Keratinocyte (primary cell): ENCODE measurements around the gene HCAR2. TPM values are rescaled to one million over a fixed set of nuclear protein-coding genes. Genes with fewer than 3 reads are reported as not detected.

Experiments
- DNase-seq: peaks from one replicate; pipeline ENCODE4 v3.0.0-alpha.2; 2011; ENCODE audit warnings: low read depth, missing footprints, low spot score
- FAIRE-seq: peaks from 2 replicates; lab custom pipeline; 2011; peaks lifted over from hg19 to GRCh38; lab: Jason Lieb, UNC
- H2AFZ ChIP-seq: 2 replicates; pipeline ENCODE4 v1.6.0; 2012; ENCODE audit warnings: low read length, control low read depth, inconsistent platforms; ENCODE audit not compliant: control insufficient read depth
- H3K27ac ChIP-seq: 2 replicates; pipeline ENCODE4 v1.5.1; 2011; ENCODE audit warnings: low read length; ENCODE audit not compliant: control insufficient read depth, insufficient read depth
- H3K27me3 ChIP-seq: 3 replicates; pipeline ENCODE4 v1.6.0; 2011; ENCODE audit warnings: low read length; ENCODE audit not compliant: control insufficient read depth, insufficient read depth; ENCODE audit errors: extremely low read depth
- H3K36me3 ChIP-seq, 2 experiments: 2 replicates in 1 of 2; 3 replicates in 1 of 2; pipeline ENCODE4 v1.5.1; 2011; ENCODE audit warnings: low read length in 2 of 2, mild to moderate bottlenecking in 1 of 2; ENCODE audit not compliant: control insufficient read depth in 2 of 2, insufficient read depth in 2 of 2; ENCODE audit errors: extremely low read depth in 1 of 2
- H3K4me1 ChIP-seq: 3 replicates; pipeline ENCODE4 v1.5.1; 2011; ENCODE audit warnings: low read length; ENCODE audit not compliant: control insufficient read depth, insufficient read depth; ENCODE audit errors: extremely low read depth
- H3K4me2 ChIP-seq: 3 replicates; pipeline ENCODE4 v1.6.0; 2011; ENCODE audit warnings: low read depth, low read length; ENCODE audit not compliant: control insufficient read depth, insufficient read depth; ENCODE audit errors: extremely low read depth
- H3K4me3 ChIP-seq, 3 experiments: fragments of 200-600 bp in 1 of 3; sonication (generic) in 1 of 3; 2 replicates in 2 of 3; 3 replicates in 1 of 3; pipeline ENCODE4 v1.5.1; 2011 to 2016; ENCODE audit warnings: low read length in 3 of 3, mild to moderate bottlenecking in 3 of 3, control low read depth in 2 of 3, inconsistent platforms in 1 of 3, low read depth in 1 of 3, mixed read lengths in 1 of 3, mixed run types in 1 of 3, moderate library complexity in 1 of 3; ENCODE audit not compliant: control insufficient read depth in 2 of 3, insufficient read depth in 2 of 3; ENCODE audit errors: extremely low read depth in 1 of 3
- H3K79me2 ChIP-seq: 2 replicates; pipeline ENCODE4 v1.6.0; 2012; ENCODE audit warnings: low read length; ENCODE audit not compliant: control insufficient read depth, insufficient read depth
- H3K9ac ChIP-seq: 3 replicates; pipeline ENCODE4 v1.6.0; 2011; ENCODE audit warnings: low read length; ENCODE audit not compliant: control insufficient read depth, insufficient read depth; ENCODE audit errors: extremely low read depth
- H3K9me1 ChIP-seq: 3 replicates; pipeline ENCODE4 v1.6.0; 2011; ENCODE audit warnings: low read length; ENCODE audit not compliant: control insufficient read depth, insufficient read depth; ENCODE audit errors: extremely low read depth
- H3K9me3 ChIP-seq: 2 replicates; pipeline ENCODE4 v1.5.1; 2012; ENCODE audit warnings: low read depth, low read length; ENCODE audit not compliant: control insufficient read depth
- H4K20me1 ChIP-seq: 3 replicates; pipeline ENCODE4 v1.6.0; 2011; ENCODE audit warnings: low read length; ENCODE audit not compliant: control insufficient read depth, insufficient read depth; ENCODE audit errors: extremely low read depth
- CTCF ChIP-seq, 3 experiments: IDR thresholded peaks in 1 of 3; conservative IDR thresholded peaks in 1 of 3; optimal IDR thresholded peaks in 1 of 3; 2 replicates in 2 of 3; 3 replicates in 1 of 3; pipeline versions ENCODE3 to v1.5.1; 2011; ENCODE audit warnings: low read length in 3 of 3, mild to moderate bottlenecking in 3 of 3, moderate library complexity in 2 of 3, control low read depth in 1 of 3, inconsistent platforms in 1 of 3; ENCODE audit not compliant: insufficient read depth in 2 of 3; ENCODE audit errors: extremely low read depth in 1 of 3
- EZH2 ChIP-seq: IDR thresholded peaks from one replicate; pipeline ENCODE4 v1.6.1; 2012; ENCODE audit warnings: inconsistent platforms, mild to moderate bottlenecking, low read length, moderate library complexity
- dilution Hi-C: fragments of 300-500 bp; cut with MboI; formaldehyde crosslinking; loops from one replicate; pipeline ENCODE4 v1.7.0; 2020; ENCODE audit warnings: low sequenced_read_pairs; ENCODE audit not compliant: extremely low pct_ligation_motif_present
- polyA plus RNA-seq, 5 experiments: library from polyadenylated mRNA; depleted of rRNA in 3 of 5; stranded (reverse) in 3 of 5; stranded (forward) in 1 of 5; unstranded in 1 of 5; fragments of >200 nt; gene quantifications; 1 replicate in 1 of 5; 2 replicates in 3 of 5; 3 replicates in 1 of 5; pipeline versions ENCODE4 v1.2.1 to v1.2.3, GENCODE V29; 2011 to 2012; ENCODE audit warnings: missing spikeins in 2 of 5, low read depth in 1 of 5, low replicate concordance in 1 of 5

The HCAR2 gene
- polyA plus RNA-seq, 1 donor (not counting 4 experiments of a cell fraction or from before 2014, with no cell fraction given), result 18.3 TPM

- Histone ChIP-seq H3K9ac (no peak overlapping the region), H3K4me1 (peaks cover 3% of the 10 kb centered on the region), H3K36me3 (no peaks in the 10 kb centered on the region), H2AFZ (no peak overlapping the region), H4K20me1 (no peaks in the 10 kb centered on the region), H3K9me3 (no peaks in the 10 kb centered on the region), H3K27me3 (no peaks in the 10 kb centered on the region), H3K4me3 (no peak overlapping the region), H3K79me2 (no peaks in the 10 kb centered on the region), H3K9me1 (no peaks in the 10 kb centered on the region), H3K27ac (no peak overlapping the region), H3K4me2 (no peak overlapping the region)
- TF ChIP-seq EZH2 (no peak), CTCF (optimal IDR thresholded peaks at IDR 0.05 in 1 of 3, IDR thresholded peaks at IDR 0.05 in 1 of 3, conservative IDR thresholded peaks at IDR 0.05 in 1 of 3; ENCODE audit: extremely low read depth in 1 of 3, insufficient read depth in 2 of 3, low read length in 3 of 3) (no peak)
- FAIRE-seq (no peak), DNase-seq (no peak)
- dilution Hi-C loops, result no loop called here
Measured at GRCh38 chr12:122661246-122661645, 41.9 kb downstream of the HCAR2 start.

- Histone ChIP-seq H3K9me1 (no peaks in the 10 kb centered on the region), H3K9me3 (no peaks in the 10 kb centered on the region), H3K27me3 (no peaks in the 10 kb centered on the region), H3K4me3 (no peak overlapping the region), H4K20me1 (no peaks in the 10 kb centered on the region), H3K27ac (no peak overlapping the region), H3K9ac (no peak overlapping the region), H3K4me2 (no peak overlapping the region), H3K4me1 (peaks cover 3% of the 10 kb centered on the region), H3K79me2 (no peaks in the 10 kb centered on the region), H3K36me3 (no peaks in the 10 kb centered on the region), H2AFZ (no peak overlapping the region)
- no peak for DNase-seq
- TF ChIP-seq CTCF (optimal IDR thresholded peaks at IDR 0.05 in 1 of 3, IDR thresholded peaks at IDR 0.05 in 1 of 3, conservative IDR thresholded peaks at IDR 0.05 in 1 of 3; ENCODE audit: extremely low read depth in 1 of 3, insufficient read depth in 2 of 3, low read length in 3 of 3), result no peak
- dilution Hi-C loops, result no loop called here
- no peak for FAIRE-seq
Measured at GRCh38 chr12:122659579-122659978, 43.6 kb downstream of the HCAR2 start.
